Stimulated activated CD4-positive, alpha-beta T cell treated with anti-CD3 and anti-CD28 coated beads, Interleukin-4, amount 100 ng/mL, for 48 hours (primary cell): ENCODE measurements around the gene PEX10.
A peak's percentile ranks its signal among the peaks of the same experiment; 100 is the strongest.

Source experiments
- DNase-seq, 2 donors: peaks; one replicate each; pipeline ENCODE4 v3.0.0-alpha.2; 2020; ENCODE audit warnings: low read depth in 2 of 2

PEX10 gene

GRCh38 chr1:2404890-2405511 lies 7.4 kb downstream of the PEX10 start:
- DNase-seq = no peak

- no peak for DNase-seq
These were observed 8.0 kb downstream of the PEX10 start for GRCh38 chr1:2404142-2404889.

- no peak for DNase-seq
These were observed 9.1 kb downstream of the PEX10 start for GRCh38 chr1:2403273-2403672.

GRCh38 chr1:2402420-2402819 lies 9.9 kb downstream of the PEX10 start:
- no peak for DNase-seq

- DNase-seq = no peak
These were observed 11.3 kb downstream of the PEX10 start for GRCh38 chr1:2400950-2401649.

- DNase-seq = no peak
These were observed 11.8 kb downstream of the PEX10 start for GRCh38 chr1:2400576-2400909.

- no peak for DNase-seq
These were observed 12.3 kb downstream of the PEX10 start for GRCh38 chr1:2399890-2400575.

GRCh38 chr1:2398871-2399270 lies 13.5 kb downstream of the PEX10 start:
- DNase-seq = no peak

- no peak for DNase-seq
These were observed 15.2 kb downstream of the PEX10 start for GRCh38 chr1:2397007-2397679.

- DNase-seq = no peak
These were observed 15.9 kb downstream of the PEX10 start for GRCh38 chr1:2396476-2396875.

GRCh38 chr1:2396059-2396458 lies 16.3 kb downstream of the PEX10 start:
- no peak for DNase-seq

- DNase-seq = no peak
These were observed 17.1 kb downstream of the PEX10 start for GRCh38 chr1:2395245-2395644.

- DNase-seq = no peak
These were observed 17.6 kb downstream of the PEX10 start for GRCh38 chr1:2394761-2395160.

GRCh38 chr1:2394220-2394619 lies 18.1 kb downstream of the PEX10 start:
- no peak for DNase-seq

GRCh38 chr1:2393471-2393877 lies 18.9 kb downstream of the PEX10 start:
- no peak for DNase-seq

- no peak for DNase-seq
These were observed 19.7 kb downstream of the PEX10 start for GRCh38 chr1:2392686-2393085.

GRCh38 chr1:2391931-2392509 lies 20.3 kb downstream of the PEX10 start:
- no peak for DNase-seq

- DNase-seq = peak; percentile 97 to 99
These were observed 21.1 kb downstream of the PEX10 start, which contains the start of the genes MORN1 and RER1 for GRCh38 chr1:2391041-2391930. TSS of gene MORN1 (minus strand) at chr1:2391554. CDS start at chr1:2391533, 21 bp downstream. TSS of gene RER1 (plus strand) at chr1:2391841. CDS start at chr1:2395791, 3,950 bp downstream.

GRCh38 chr1:2389644-2390043 lies 22.7 kb downstream of the PEX10 start:
- DNase-seq = no peak
